T47D (cell line): ENCODE data around the gene TMUB1.

Source experiments
- DNase-seq, 2 experiments: peaks; one replicate each; pipeline versions ENCODE4 v3.0.0 to v3.0.0-alpha.2; 2011 to 2012; ENCODE audit warnings: low read depth in 1 of 2, low spot score in 1 of 2
- JUND ChIP-seq: IDR thresholded peaks from 2 replicates; pipeline ENCODE4 v1.6.1; 2012; ENCODE audit warnings: low read depth
- in situ Hi-C: cut with HindIII; loops from 2 replicates; pipeline ENCODE4 v1.10.0; 2016; ENCODE audit warnings: low sequenced_read_pairs, low pct_unique_long_range_greater_than_20kb

The TMUB1 gene

GRCh38 chr7:151062399-151063211, 20.7 kb downstream of the TMUB1 start:
- in situ Hi-C loops: no loop called here
- DNase-seq: no peak
- no peak for TF ChIP-seq JUND

DNA sequence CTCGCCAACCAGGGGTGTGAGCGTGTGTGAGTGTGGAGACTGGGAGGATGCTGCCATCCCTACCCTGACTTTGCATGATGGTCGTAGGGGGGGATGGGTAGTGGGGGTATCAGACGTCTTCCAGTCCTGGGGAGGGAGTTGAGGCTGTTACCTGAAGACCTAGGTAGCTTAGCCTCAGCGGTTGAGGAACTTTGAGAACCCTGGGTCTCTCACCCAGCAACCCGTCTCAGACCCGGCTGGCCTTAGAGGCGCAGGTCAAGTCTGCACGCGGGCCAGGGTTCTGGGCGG, 21.2 kb downstream of the TMUB1 start:
- TF ChIP-seq JUND: no peak
- in situ Hi-C loops: no loop called here
- DNase-seq: no peak

DNA sequence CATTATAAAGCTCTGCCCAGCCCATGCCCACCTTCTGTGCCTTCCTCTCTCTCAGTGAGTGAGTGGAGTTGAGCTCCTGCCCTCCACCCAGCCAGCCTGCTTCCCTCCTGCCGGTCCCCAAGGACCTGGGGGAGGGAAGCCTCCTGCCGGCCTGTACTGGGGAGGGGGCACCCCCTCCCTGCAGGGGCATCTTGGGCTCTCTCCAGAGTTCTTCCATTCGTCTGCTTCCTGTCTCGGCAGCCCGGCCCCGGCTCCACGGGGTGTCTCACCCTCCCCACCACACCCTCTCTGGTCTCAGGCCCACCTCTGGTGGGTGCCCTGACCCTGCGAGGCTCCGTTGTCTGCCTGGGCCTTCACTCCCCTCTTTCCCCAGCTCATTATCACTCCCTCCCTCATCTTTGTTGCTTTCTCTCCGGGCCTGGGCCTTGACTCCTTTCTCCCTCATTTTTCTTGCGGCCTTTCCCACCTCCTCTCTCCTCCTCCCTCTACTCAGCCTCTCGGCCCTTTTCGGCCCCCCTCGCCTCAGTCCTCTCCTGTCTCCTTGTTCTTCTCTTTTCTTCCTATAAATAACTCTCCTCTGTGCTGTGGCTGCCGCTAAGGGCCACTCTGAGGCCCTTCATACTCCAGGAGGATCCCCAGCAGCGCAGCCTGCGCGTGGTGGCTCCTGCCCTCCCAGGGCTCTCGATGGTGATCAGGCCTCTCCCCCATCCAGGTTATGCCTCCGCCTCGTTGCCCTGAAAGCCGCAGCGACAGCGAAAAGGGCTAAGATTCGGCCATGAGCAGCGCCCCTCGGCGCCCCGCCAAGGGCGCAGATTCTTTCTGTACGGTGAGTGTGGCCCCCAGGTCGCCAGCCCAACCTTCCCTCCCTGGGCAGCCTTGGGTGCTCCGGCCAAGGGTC, 21.8 kb downstream of the TMUB1 start:
- in situ Hi-C loops: no loop called here
- DNase-seq: no peak
- TF ChIP-seq JUND: no peak

DNA sequence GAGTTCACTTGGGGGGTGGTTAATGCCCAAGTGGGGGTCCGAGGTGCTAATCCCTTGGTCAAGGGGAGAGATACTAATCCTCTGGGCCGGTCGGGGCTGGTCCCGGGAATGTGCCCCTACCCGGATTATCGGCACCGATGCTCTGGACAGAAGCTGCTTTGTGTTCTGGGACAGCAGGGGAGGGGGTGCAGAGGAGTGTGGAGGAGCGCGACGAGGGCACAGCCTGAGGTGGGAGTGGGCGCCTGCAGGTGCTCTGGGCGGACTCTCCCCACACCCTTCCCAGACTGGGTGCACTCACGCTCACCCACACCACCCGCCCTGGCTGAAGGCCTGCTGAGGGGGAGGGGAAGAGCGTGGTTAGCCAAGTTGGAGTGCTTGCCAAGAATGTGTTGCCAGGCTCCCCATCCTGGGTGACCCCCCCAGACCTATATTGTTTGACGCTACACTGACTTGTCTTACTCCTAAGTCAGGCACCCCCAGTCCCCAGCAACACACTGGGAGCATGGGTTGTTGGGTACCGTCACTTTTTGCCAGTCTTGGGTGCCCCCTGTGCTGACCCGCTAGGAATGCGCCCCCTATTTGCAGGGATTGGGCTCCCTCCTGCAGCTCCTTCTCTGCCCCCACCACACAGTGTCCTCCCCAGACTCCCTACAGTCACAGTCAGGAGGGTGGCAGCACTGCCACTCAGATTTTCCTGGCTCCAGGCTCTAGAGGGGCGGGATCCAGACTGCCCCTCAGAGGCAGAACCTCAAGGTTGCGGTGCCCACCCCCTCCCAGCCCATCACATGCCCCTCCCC, 22.7 kb downstream of the TMUB1 start:
- no peak for TF ChIP-seq JUND
- in situ Hi-C loops: no loop called here
- peak in 1 of 2 experiments; percentile 68 for DNase-seq

- no peak for DNase-seq
- in situ Hi-C loops: no loop called here
- TF ChIP-seq JUND: no peak
Observed at GRCh38 chr7:151060113-151060415, 23.2 kb downstream of the TMUB1 start.

DNA sequence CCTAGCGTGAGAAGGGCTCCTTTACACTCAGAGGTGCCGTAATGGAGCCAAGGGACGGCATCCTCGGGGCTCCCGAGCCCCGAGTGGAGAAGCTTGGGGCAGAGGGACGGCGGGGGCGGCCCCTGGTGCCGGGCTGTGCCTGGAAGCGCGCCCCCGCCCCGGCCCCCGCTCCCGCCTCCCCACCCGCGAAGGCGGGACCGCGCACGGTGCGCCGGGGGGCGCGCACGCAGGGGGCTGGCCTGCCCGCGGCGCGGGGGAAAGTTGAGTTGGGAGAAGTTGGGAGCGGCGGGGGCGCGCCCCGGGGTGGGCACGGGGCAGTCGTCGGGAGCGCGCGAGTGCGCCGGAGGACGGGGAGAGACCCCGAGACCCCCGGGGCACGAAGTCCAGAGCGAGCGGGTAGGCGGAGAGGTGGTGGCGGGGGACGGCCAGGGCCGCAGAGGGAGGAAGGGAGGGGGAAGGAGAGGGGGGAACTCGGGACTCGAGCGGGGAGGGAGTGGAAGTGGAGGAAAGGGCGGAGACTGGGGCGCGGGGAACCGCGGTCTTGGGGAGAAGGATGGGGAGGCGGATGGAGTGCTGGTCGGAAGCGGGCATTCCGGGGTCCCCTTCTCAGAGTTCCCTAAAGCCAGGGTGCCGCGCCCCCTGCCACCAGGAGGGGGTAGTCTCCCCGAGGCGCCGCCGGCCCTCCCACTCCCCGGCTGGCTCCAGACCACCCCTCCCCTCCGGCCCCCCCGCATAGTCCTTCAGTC, 23.8 kb downstream of the TMUB1 start, which contains the start of gene SLC4A2:
Gene SLC4A2, plus strand, starts transcription at position 223 of the 746 bp plus-strand sequence. CDS start 2,399 bp downstream, outside the sequence.
- in situ Hi-C loops: no loop called here
- peak; percentile 76 to 81 for DNase-seq
- TF ChIP-seq JUND: no peak

DNA sequence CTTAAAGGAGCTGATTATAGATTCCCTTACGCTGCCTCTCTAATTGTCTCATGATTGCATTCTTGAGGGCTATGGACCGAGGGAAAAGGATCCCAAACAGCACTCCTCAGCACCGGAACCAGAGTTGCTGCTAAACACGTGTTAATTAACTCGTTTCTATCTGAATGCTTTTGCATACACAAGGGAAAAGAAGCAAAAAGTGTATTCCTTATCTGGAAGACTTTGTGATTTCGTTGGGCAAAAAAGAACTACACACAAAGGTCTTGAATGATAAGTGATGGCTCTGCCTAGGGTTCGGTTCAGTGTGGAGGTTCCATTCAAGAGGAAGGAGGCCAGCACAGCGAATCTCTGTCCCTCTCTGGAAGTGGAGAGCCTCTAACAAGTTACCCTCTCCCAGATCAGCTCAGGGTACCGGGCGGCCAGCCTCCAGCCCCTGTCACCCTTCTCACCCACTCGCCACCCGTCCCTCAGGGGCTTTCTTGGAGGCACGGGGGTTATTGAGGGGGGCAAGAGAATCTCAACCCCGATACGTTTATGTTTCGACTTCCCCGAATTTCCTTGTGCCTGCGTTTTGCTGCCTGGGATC, 24.4 kb downstream of the TMUB1 start:
- no peak for DNase-seq
- no peak for TF ChIP-seq JUND
- in situ Hi-C loops: no loop called here

- DNase-seq: peak; percentile 97 to 99
- TF ChIP-seq JUND: no peak
- in situ Hi-C loops: no loop called here
Observed at GRCh38 chr7:151057989-151058780, 25.1 kb downstream of the TMUB1 start.

DNA sequence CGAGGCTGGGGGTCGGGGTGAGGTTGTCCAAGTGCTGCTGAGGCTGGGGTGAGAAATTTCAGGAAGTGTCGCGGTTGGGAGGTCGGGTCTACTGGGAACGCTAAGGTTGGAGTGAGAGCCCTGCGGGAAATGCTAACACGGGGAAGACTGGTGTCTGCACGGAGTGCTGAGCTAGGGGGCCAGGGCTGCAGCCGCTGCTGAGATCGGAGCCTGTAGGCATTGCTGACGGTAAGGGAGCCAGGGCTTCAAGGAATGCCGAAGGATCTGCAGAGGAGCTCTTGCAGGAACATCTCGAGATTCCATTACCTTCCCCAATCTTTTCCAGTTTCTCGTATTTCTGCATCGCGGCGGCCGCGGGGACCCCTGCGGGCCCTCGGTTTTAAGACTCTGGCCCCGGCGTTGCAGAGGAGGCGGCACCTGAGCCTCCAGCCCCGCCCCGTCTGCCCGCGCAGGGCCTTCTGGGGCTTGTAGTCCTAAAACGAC, 25.7 kb downstream of the TMUB1 start, which contains the start of gene CDK5:
Gene CDK5, minus strand, starts transcription at position 392 of the 483 bp plus-strand sequence. Its CDS starts 49 bp downstream, at position 343.
- in situ Hi-C loops: no loop called here
- TF ChIP-seq JUND: no peak
- DNase-seq: no peak

DNA sequence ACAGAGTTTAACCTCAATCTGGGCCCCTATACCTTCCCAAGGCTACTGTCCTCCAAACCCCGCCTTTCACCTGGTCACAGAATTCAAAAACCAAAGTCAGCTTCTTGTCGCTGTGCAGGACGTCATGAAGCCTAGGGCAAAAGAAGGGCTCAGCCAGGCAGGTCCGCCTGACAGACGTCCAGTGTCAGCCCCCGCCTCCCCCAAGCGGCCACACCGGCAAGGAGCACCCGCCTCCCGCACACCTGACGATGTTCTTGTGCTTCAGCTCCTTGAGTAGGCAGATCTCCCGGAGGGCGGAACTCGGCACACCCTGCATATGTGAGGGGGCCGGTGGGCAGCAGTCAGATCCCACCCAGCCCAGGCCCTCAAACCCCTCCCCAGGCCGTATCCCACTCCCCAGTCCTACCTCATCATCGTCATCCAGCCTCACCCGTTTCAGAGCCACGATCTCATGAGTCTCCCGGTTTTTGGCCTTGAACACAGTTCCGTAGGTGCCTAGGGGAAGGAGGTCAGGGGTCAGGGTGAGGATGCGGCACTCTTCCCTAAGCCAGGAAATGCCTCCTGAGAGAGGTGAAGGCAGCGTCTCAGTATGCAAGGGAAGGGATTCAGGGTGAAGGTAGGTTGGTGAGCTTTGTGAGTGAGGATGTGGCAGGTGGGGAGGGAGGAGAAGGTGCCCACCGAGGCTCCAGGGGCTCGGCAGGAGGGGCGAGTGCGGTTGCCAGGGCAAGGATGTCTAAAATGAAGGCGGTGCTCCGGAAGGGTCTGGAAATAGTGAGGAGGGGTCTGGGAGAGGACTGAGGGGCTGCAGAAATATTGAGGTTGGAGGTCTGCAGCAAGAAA, 26.4 kb downstream of the TMUB1 start:
- no peak for DNase-seq
- TF ChIP-seq JUND: no peak
- in situ Hi-C loops: no loop called here

DNA sequence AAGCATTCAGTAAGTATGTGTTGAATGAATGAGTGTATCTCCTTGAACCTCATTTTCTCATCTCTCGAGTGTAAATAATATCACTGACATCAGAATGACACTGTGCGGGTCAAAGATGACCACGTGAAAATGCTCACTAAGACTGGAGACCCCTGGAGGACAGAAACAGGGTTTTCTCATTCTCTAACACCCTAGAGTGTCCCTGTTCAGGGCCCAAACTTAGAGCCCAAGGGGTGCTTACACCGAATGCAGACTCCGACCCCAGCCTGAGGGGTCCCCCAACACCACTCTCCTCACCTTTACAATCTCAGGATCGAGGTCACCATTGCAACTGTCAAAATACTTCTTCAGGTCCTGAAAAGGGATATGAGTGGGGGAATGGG, 27.0 kb downstream of the TMUB1 start:
- no peak for TF ChIP-seq JUND
- no peak for DNase-seq
- in situ Hi-C loops: no loop called here
